Cerebellar nuclear complex (tissue), 1 donor: ENCODE data around the gene OLIG2.

Experiments used
- DNase-seq, 2 experiments: peaks; one replicate each; lab custom pipeline; 2025; lab: John Stamatoyannopoulos, UW

Gene OLIG2

DNA sequence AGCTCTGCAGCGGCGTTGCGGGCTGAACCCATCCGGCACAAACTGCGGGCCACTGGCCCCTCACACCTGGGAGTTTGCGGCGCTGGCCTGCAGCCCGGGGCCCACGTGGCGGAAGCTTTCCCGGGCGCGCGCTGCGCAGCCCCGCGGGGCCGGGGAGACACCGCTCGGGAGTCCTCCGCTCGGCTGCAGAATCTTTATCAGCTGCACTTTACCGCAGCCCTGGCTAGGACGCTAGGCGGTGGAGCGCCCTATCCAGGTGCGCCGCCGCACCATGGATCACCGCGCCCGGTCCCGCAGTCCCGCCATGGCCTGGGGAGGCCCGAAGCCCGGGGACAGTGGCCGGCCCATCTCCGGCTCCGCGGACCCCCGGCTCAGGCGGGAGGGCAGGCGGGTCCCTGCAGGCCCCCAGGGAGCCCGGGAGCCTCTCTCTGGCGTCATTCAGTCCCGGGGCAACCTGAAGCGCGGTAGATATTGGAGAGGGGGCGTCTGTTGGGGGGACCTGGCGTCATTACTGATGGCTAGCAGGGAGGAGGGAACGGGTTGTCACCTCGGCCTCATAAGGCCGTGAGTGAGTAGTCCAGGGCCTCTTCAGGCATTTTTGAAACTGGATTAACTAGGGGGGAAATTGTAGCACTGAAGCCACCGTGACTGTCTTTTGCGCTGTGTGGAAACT is 5.7 kb upstream of the OLIG2 start:
- no peak for DNase-seq

DNA sequence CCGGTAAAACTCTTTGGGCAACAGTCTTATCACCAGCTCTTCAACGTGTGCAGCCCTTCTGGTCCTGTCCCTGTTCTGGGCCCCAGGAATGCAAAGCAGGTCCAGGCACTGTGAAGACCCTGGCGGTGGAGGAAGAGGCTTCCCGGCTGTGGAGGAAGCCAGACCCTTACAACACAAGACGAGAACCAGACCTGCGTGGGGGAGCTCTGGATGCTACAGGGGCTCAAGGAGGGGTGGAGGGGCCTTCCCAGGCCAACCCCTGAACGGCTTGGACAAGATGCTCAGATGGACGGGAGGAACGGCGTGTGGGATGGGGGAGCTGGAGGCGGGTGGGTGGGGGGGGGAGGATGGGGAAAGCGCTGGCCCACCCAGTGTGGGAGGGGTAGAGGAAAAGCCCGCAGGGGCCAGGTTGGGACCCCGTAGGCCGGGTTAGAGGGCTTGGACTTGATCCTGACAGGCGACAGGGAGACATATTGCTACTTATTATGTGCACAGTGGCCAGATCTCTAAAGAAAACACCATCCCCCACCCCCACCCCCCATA is 5.1 kb upstream of the OLIG2 start:
- DNase-seq: no peak

DNA sequence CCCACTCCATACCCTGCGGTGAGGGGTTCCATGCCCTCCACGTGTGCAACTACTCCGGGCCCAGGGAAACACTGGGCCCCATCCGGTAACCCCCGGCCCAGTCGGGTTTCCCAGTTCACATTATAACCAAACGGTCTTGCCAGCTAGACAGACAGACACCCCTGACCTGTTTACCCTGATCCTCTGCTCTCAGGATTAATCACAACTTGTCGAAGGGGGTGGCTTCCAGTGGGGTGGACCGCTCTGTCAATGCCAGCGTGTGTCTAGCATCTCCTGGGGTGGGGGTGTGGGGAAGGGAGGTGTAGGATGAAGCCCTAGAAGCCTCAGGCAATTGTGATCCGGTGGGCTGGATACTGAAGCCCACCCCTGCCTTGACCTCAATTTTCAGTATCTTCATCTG is 4.6 kb upstream of the OLIG2 start:
- no peak for DNase-seq

DNA sequence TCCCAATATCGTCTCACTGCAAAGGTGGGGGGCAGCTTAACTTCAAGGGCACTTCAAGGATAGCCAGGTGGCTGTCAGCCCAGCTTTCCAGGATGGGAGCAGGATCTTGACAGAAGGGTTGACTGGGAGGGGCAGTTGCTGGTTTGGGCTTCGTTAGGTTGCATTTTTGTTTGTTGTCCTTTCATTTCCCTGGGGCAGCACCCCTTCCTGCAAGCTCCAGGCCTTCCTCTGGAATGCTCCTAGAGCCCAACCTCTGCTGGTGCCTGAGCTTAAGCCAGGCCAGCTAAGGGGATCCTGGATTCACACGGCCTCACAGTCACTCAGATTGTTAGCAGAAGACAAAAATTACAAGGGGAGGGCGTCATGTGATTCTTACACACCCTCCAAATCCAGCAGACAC is 4.1 kb upstream of the OLIG2 start:
- no peak for DNase-seq

DNA sequence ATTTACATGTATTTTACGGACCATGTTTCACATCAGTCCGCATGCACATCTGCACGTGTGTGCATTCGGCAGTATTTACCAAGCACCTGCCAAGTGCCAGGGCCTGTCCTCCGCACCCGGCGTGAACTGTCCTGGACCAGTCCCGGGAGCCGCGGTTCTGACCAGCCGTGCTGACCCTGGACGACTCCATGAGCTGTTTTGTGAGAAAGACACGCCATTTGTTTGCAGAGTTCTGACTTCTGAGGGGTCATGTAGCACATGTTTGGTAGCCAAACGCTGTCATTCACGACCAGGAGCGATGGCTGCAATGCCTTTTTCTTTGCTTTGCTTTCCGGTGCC is 3.3 kb upstream of the OLIG2 start:
- DNase-seq: no peak

DNA sequence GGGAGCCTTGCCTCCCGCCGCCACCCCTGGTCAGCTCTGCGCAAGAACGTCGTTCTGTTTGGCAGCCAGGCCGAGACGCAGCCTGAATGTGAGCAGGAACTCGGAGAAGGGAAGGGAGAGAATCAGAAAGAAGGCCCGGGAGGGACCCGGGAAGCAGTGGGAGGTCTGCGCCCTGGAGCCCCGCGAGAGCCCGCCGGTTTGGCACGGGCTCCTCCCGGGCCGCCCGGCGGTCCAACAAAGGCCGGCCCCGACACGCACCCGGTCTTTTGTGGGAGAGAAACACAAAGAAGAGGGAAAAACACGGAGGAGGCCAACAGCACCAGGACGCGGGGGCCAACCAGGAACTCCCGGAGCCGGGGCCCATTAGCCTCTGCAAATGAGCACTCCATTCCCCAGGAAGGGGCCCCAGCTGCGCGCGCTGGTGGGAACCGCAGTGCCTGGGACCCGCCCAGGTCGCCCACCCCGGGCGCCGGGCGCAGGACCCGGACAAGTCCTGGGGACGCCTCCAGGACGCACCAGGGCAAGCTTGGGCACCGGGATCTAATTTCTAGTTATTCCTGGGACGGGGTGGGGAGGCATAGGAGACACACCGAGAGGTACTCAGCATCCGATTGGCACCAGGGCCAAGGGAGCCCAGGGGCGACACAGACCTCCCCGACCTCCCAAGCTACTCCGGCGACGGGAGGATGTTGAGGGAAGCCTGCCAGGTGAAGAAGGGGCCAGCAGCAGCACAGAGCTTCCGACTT is 2.7 kb upstream of the OLIG2 start:
- no peak for DNase-seq

DNA sequence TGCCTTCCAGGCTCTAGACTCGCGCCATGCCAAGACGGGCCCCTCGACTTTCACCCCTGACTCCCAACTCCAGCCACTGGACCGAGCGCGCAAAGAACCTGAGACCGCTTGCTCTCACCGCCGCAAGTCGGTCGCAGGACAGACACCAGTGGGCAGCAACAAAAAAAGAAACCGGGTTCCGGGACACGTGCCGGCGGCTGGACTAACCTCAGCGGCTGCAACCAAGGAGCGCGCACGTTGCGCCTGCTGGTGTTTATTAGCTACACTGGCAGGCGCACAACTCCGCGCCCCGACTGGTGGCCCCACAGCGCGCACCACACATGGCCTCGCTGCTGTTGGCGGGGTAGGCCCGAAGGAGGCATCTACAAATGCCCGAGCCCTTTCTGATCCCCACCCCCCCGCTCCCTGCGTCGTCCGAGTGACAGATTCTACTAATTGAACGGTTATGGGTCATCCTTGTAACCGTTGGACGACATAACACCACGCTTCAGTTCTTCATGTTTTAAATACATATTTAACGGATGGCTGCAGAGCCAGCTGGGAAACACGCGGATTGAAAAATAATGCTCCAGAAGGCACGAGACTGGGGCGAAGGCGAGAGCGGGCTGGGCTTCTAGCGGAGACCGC is 2.0 kb upstream of the OLIG2 start:
- DNase-seq: no peak

DNA sequence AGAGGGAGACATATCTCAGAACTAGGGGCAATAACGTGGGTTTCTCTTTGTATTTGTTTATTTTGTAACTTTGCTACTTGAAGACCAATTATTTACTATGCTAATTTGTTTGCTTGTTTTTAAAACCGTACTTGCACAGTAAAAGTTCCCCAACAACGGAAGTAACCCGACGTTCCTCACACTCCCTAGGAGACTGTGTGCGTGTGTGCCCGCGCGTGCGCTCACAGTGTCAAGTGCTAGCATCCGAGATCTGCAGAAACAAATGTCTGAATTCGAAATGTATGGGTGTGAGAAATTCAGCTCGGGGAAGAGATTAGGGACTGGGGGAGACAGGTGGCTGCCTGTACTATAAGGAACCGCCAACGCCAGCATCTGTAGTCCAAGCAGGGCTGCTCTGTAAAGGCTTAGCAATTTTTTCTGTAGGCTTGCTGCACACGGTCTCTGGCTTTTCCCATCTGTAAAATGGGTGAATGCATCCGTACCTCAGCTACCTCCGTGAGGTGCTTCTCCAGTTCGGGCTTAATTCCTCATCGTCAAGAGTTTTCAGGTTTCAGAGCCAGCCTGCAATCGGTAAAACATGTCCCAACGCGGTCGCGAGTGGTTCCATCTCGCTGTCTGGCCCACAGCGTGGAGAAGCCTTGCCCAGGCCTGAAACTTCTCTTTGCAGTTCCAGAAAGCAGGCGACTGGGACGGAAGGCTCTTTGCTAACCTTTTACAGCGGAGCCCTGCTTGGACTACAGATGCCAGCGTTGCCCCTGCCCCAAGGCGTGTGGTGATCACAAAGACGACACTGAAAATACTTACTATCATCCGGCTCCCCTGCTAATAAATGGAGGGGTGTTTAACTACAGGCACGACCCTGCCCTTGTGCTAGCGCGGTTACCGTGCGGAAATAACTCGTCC is 1.3 kb upstream of the OLIG2 start:
- no peak for DNase-seq

DNA sequence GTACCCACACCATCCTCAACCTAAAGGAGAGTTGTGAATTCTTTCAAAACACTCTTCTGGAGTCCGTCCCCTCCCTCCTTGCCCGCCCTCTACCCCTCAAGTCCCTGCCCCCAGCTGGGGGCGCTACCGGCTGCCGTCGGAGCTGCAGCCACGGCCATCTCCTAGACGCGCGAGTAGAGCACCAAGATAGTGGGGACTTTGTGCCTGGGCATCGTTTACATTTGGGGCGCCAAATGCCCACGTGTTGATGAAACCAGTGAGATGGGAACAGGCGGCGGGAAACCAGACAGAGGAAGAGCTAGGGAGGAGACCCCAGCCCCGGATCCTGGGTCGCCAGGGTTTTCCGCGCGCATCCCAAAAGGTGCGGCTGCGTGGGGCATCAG is 638 bp upstream of the OLIG2 start:
- no peak for DNase-seq

DNA sequence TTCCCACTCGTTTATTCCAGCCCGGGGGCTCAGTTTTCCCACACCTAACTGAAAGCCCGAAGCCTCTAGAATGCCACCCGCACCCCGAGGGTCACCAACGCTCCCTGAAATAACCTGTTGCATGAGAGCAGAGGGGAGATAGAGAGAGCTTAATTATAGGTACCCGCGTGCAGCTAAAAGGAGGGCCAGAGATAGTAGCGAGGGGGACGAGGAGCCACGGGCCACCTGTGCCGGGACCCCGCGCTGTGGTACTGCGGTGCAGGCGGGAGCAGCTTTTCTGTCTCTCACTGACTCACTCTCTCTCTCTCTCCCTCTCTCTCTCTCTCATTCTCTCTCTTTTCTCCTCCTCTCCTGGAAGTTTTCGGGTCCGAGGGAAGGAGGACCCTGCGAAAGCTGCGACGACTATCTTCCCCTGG is 716 bp downstream of the OLIG2 start:
- DNase-seq: no peak

DNA sequence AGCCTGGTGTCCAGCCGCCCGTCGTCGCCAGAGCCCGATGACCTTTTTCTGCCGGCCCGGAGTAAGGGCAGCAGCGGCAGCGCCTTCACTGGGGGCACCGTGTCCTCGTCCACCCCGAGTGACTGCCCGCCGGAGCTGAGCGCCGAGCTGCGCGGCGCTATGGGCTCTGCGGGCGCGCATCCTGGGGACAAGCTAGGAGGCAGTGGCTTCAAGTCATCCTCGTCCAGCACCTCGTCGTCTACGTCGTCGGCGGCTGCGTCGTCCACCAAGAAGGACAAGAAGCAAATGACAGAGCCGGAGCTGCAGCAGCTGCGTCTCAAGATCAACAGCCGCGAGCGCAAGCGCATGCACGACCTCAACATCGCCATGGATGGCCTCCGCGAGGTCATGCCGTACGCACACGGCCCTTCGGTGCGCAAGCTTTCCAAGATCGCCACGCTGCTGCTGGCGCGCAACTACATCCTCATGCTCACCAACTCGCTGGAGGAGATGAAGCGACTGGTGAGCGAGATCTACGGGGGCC is 1.2 kb downstream of the OLIG2 start:
- no peak for DNase-seq

DNA sequence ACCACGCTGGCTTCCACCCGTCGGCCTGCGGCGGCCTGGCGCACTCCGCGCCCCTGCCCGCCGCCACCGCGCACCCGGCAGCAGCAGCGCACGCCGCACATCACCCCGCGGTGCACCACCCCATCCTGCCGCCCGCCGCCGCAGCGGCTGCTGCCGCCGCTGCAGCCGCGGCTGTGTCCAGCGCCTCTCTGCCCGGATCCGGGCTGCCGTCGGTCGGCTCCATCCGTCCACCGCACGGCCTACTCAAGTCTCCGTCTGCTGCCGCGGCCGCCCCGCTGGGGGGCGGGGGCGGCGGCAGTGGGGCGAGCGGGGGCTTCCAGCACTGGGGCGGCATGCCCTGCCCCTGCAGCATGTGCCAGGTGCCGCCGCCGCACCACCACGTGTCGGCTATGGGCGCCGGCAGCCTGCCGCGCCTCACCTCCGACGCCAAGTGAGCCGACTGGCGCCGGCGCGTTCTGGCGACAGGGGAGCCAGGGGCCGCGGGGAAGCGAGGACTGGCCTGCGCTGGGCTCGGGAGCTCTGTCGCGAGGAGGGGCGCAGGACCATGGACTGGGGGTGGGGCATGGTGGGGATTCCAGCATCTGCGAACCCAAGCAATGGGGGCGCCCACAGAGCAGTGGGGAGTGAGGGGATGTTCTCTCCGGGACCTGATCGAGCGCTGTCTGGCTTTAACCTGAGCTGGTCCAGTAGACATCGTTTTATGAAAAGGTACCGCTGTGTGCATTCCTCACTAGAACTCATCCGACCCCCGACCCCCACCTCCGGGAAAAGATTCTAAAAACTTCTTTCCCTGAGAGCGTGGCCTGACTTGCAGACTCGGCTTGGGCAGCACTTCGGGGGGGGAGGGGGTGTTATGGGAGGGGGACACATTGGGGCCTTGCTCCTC is 1.9 kb downstream of the OLIG2 start:
- DNase-seq: no peak

DNA sequence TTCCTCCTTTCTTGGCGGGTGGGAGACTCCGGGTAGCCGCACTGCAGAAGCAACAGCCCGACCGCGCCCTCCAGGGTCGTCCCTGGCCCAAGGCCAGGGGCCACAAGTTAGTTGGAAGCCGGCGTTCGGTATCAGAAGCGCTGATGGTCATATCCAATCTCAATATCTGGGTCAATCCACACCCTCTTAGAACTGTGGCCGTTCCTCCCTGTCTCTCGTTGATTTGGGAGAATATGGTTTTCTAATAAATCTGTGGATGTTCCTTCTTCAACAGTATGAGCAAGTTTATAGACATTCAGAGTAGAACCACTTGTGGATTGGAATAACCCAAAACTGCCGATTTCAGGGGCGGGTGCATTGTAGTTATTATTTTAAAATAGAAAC is 2.5 kb downstream of the OLIG2 start:
- no peak for DNase-seq

DNA sequence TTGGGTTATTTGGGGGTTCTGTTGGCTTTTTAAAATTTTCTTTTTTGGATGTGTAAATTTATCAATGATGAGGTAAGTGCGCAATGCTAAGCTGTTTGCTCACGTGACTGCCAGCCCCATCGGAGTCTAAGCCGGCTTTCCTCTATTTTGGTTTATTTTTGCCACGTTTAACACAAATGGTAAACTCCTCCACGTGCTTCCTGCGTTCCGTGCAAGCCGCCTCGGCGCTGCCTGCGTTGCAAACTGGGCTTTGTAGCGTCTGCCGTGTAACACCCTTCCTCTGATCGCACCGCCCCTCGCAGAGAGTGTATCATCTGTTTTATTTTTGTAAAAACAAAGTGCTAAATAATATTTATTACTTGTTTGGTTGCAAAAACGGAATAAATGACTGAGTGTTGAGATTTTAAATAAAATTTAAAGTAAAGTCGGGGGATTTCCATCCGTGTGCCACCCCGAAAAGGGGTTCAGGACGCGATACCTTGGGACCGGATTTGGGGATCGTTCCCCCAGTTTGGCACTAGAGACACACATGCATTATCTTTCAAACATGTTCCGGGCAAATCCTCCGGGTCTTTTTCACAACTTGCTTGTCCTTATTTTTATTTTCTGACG is 3.1 kb downstream of the OLIG2 start:
- no peak for DNase-seq

DNA sequence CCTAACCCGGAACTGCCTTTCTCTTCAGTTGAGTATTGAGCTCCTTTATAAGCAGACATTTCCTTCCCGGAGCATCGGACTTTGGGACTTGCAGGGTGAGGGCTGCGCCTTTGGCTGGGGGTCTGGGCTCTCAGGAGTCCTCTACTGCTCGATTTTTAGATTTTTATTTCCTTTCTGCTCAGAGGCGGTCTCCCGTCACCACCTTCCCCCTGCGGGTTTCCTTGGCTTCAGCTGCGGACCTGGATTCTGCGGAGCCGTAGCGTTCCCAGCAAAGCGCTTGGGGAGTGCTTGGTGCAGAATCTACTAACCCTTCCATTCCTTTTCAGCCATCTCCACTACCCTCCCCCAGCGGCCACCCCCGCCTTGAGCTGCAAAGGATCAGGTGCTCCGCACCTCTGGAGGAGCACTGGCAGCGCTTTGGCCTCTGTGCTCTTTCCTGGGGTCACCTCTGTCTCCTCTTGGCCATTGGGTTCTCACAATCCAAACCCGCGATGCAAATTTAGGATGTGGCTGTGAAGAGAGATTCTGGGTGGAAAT is 3.7 kb downstream of the OLIG2 start:
- DNase-seq: no peak

DNA sequence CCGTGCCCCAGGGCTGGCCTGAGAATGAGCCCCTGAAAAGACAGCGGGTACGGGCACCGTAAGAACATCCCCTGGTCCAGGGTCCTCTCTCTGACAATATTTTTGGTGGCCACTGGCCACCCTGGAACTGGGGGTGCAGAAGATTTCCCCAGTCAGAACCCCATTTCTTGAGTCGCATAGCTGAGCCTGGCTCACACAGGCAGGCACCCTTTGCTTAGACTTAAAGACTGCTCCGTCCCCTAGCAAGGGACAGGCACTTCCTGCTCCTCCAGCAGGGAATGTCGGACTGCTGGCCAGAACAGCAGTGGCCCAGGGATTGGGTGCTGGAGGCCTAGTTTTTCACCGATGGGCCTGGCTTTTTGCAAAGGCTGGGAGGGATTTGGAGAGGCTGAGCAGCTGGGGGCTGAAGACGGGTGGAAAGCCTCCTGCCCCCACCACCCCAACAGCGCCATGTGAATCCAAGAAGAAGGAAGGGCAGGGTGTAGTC is 4.3 kb downstream of the OLIG2 start:
- DNase-seq: no peak

DNA sequence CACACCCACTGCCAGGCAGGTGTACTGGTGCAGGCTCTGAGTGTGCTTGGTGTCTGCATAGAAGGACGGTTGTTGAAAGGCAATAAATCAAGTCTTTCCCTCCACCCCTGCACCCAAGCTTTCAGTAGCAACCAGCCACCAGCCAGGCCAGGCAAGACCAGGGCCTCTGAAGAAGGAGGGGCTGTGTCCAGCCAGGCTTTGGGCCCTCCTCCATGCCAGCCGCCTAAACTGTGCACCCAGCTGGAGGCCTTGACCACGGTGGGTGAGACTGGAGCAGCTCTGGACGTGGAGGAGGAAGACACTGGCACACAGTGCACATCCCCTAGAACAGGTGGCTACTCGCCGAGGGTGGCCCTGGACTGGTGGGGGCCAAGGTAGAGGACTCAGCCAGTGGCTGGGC is 4.9 kb downstream of the OLIG2 start:
- DNase-seq: no peak

DNA sequence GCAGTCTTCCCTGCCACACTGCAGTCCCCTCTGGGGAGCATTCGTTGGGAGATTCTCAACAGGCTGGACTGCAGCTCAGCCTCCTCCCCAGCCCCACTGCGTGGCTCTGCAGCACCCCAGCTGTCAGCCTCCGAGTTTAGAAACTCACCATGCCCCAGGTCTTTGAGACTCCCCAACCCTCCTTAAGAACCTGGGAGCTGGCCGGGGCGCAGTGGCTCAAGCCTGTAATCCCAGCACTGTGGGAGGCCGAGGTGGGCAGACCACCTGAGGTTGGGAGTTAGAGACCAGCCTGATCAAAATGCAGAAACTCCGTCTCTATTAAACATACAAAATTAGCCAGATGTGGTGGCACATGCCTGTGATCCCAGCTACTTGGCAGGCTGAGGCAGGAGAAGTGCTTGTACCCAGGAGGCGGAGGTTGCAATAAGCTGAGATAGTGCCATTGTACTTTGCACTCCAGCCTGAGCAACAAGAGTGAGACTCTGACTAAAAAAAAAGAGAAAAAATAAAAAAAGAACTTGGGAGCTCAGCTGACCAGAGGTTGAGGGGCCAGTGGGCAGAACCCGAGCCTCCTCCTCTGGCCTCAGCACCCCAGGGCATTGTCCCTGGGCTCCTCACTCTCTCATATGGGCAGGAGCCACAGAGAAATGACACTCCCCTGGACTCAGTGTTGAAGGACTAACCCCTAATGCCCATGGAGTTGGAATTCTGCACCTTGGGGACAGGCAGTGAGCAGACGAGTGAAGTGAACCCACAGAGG is 5.6 kb downstream of the OLIG2 start:
- DNase-seq: no peak

DNA sequence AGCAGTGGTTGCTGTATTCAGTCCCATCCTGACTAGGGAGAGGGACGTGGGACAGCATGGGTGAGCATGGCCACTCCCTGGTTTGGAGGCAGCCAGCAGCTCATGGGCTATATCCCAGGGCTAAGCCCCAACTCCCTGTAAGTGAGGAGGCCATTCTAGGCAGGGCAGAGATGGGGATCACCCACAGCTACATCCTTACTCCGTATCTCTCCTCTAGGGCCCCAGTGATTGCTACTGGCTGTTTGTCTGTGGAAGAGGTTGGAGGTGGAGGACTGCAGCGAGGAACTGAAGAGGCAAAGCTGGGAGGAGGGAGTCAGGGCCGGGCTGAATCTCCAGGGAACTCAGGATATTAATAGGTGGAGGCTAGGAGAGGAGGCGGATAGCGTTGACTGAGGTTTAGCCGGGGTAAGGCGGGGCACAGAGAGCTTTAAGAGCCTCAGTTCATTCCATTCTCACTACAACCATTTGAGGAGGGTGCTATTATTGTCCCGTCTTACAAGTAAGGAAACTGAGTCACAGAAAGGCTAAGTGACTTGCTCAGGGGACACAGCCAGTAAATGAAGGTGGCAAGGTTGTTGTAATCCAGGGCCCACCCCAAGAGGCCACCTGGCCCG is 6.8 kb downstream of the OLIG2 start:
- no peak for DNase-seq
